KMS-11 (cell line): ENCODE results near the gene OTUD5.
"Not testable (repeated sequence)": the region's sequence is repeated elsewhere in the genome, so short reads cannot be mapped to it uniquely, and the experiment has no call there.

Experiments used
- H2AFZ ChIP-seq: fragments of 200-600 bp; sonication (generic); 2 replicates; pipeline ENCODE4 v1.6.1; 2016; ENCODE audit warnings: antibody characterized with exemption, mixed run types, low read depth
- H3K27ac ChIP-seq: fragments of 200-600 bp; sonication (generic); 2 replicates; pipeline ENCODE4 v1.6.1; 2016; ENCODE audit warnings: mild to moderate bottlenecking, mixed run types
- H3K27me3 ChIP-seq: fragments of 200-600 bp; sonication (generic); 2 replicates; pipeline ENCODE4 v1.6.1; 2017; ENCODE audit warnings: mild to moderate bottlenecking, low read depth, mixed run types, moderate library complexity; ENCODE audit not compliant: insufficient read depth
- H3K36me3 ChIP-seq: fragments of 200-600 bp; sonication (generic); 2 replicates; pipeline ENCODE4 v1.6.1; 2017; ENCODE audit warnings: mild to moderate bottlenecking, mixed run types; ENCODE audit not compliant: insufficient read depth
- H3K4me1 ChIP-seq: fragments of 200-600 bp; sonication (generic); 2 replicates; pipeline ENCODE4 v1.6.1; 2016; ENCODE audit warnings: mild to moderate bottlenecking, low read depth, mixed run types; ENCODE audit not compliant: poor library complexity, severe bottlenecking
- H3K4me2 ChIP-seq: fragments of 200-600 bp; sonication (generic); 2 replicates; pipeline ENCODE4 v1.7.0; 2016; ENCODE audit warnings: mild to moderate bottlenecking, mixed run types
- H3K4me3 ChIP-seq: fragments of 200-600 bp; sonication (generic); IDR thresholded peaks from 2 replicates; pipeline ENCODE4 v1.6.1; 2017; ENCODE audit warnings: low read depth, low read length, mixed read lengths; ENCODE audit not compliant: insufficient read depth
- H3K79me2 ChIP-seq: fragments of 200-600 bp; sonication (generic); 2 replicates; pipeline ENCODE4 v1.6.1; 2016; ENCODE audit warnings: low read depth, mixed run types; ENCODE audit not compliant: insufficient read depth
- H3K9ac ChIP-seq: fragments of 200-600 bp; sonication (generic); 2 replicates; pipeline ENCODE4 v1.6.1; 2016; ENCODE audit warnings: mild to moderate bottlenecking, mixed run types
- H4K20me1 ChIP-seq: fragments of 200-600 bp; sonication (generic); 2 replicates; pipeline ENCODE4 v1.6.1; 2016; ENCODE audit warnings: mild to moderate bottlenecking, mixed run types; ENCODE audit not compliant: insufficient read depth
- CTCF ChIP-seq: fragments of 200-600 bp; sonication (generic); conservative IDR thresholded peaks from 2 replicates; pipeline ENCODE4 v1.6.1; 2017; ENCODE audit warnings: low read depth, mild to moderate bottlenecking, antibody characterized with exemption, low read length, moderate library complexity, mixed read lengths

Gene OTUD5

DNA sequence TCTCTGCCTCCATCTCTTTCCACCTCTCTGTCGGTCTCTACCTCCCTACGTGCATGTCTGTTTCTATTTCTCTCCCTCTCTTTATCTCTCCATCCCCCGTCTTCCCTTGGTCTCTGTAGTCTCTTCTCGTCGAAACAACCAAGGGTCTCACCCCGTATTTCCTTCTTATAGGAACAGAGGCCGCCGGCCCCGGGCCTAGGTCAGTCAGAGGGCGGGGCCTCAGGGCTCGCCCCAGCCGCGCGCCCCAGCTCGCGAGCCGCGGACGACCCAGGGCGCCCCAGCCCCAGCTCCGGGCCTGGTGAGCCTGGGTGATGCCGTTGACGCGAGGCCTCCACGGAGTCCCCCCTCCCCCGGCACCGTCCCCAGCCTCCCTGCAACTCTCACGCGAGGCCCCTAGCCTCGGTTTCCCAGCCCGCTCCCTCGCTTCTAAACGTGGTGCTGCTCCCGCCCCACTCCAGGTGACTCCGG, 66.4 kb downstream of the OTUD5 start:
- Histone ChIP-seq H4K20me1 (no peaks in the 10 kb centered on the region), H3K79me2 (0 out of 2 replicates have a peak, but pooled peaks cover under 1% of the 10 kb centered on the region), H3K4me3 (no peak overlapping the region), H3K27me3 (no peaks in the 10 kb centered on the region), H3K4me2 (peak overlapping the region; percentile 61; the same call in 1 of the 2 replicates), H3K27ac (no peak overlapping the region), H3K9ac (no peak overlapping the region), H2AFZ (peak overlapping the region; percentile 54), H3K4me1 (peaks cover 10% of the 10 kb centered on the region), H3K36me3 (no peaks in the 10 kb centered on the region)
- no peak for TF ChIP-seq CTCF

DNA sequence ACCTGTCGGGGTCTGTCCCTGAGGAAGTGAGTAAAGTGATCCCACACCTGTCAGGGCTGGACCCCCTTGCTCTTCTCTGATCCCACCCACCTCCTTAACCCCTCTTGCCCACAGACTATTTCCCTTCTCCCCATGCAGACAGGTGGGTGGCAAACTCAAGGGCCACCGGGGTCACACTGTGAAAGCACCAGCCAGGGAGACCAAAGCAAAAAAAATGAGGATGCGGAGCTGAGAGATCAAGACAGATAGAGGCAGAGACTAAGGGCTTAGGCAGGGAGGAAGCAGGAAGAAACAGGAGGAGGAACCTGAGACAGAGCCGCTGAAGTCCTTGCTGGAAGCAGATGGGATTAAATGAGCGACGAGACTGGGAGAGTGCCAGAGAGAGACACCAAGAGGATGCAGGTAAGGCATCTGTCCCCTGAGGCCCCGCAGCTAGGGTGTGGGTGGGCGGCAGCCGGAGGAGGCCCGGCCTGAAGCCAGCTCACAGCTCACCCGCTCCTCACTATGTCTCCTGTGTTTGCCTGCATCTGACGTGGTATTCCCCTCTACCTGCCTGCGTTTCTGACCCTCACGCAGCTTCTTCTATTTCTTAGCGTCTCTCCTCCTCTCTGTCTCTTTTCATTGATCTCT, 67.0 kb downstream of the OTUD5 start:
- Histone ChIP-seq H3K9ac (no peak overlapping the region), H3K4me2 (no peak overlapping the region), H3K79me2 (no peaks in the 10 kb centered on the region), H2AFZ (no peak overlapping the region), H4K20me1 (no peaks in the 10 kb centered on the region), H3K4me1 (peaks cover 10% of the 10 kb centered on the region), H3K36me3 (no peaks in the 10 kb centered on the region), H3K27me3 (no peaks in the 10 kb centered on the region), H3K4me3 (no peak overlapping the region), H3K27ac (no peak overlapping the region)
- no peak for TF ChIP-seq CTCF

DNA sequence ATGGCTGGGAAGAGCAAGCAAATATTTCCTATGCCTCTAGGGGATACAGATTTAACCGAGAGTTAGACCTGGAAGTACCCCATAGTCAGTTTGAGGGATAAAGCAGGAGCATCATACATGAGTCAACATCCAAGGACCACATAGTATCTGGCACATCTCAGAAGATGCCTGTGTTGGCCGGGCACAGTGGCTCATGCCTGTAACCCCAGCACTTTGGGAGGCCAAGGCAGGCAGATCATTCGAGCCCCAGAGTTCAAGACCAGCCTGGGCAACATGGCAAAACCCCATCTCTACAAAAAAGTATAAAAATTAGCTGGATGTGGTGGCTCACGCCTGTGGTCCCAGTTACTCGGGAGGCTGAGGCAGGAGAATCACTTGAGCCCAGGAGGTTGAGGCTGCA, 70.8 kb downstream of the OTUD5 start:
- H3K4me2 ChIP-seq, H3K79me2 ChIP-seq, H3K36me3 ChIP-seq, H3K4me3 ChIP-seq, H3K27ac ChIP-seq, H3K4me1 ChIP-seq, H2AFZ ChIP-seq, H4K20me1 ChIP-seq, H3K27me3 ChIP-seq, H3K9ac ChIP-seq: not testable (repeated sequence)

DNA sequence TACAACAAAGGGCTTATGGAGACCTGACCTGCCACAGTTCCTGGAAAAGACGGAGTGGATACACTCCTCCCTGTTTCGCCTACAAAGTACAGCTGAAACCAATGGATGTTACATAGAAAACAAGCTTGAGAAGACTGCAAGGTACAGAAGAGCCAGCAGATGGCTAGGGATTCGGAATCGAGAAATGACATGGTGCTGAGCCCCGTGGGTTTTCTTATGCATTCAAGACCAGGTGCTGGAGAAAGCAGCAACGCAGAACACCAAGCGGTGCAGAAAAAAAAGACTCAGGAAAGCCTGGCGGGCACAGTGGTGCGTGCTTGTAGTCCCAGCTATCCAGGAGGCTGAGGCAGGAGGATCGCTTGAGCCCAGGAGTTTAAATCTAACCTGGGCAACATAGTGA, 73.7 kb downstream of the OTUD5 start:
- Histone ChIP-seq H2AFZ (no peak overlapping the region), H3K27me3 (no peaks in the 10 kb centered on the region), H3K4me1 (no peaks in the 10 kb centered on the region), H3K4me2 (no peak overlapping the region), H3K36me3 (no peaks in the 10 kb centered on the region), H3K4me3 (no peak overlapping the region), H3K27ac (no peak overlapping the region), H3K9ac (no peak overlapping the region), H3K79me2 (no peaks in the 10 kb centered on the region), H4K20me1 (no peaks in the 10 kb centered on the region)
- TF ChIP-seq CTCF: no peak

GRCh38 chrX:48876944-48877343, 80.5 kb downstream of the OTUD5 start:
- H3K79me2 ChIP-seq, H3K4me1 ChIP-seq, H3K9ac ChIP-seq, H3K4me2 ChIP-seq, H3K27ac ChIP-seq, H3K4me3 ChIP-seq, H2AFZ ChIP-seq, H3K36me3 ChIP-seq, H3K27me3 ChIP-seq, H4K20me1 ChIP-seq: not testable (repeated sequence)
